HG03521 (cell line): Measurements from ENCODE around the gene STK4.
"Not testable (repeated sequence)": the region's sequence is repeated elsewhere in the genome, so short reads cannot be mapped to it uniquely, and the experiment has no call there.

Experiments
- ATAC-seq: cut with Tn5 transposase; IDR thresholded peaks from one replicate; pipeline ENCODE4 v1.9.1; 2021; ENCODE audit warnings: mild to moderate bottlenecking, moderate library complexity; ENCODE audit not compliant: unreplicated experiment

Gene STK4

GRCh38 chr20:45051204-45052060 lies 85.1 kb downstream of the STK4 start:
- no peak for ATAC-seq

GRCh38 chr20:45052698-45053429 lies 86.6 kb downstream of the STK4 start:
- no peak for ATAC-seq

GRCh38 chr20:45053430-45054351 lies 87.4 kb downstream of the STK4 start:
- no peak for ATAC-seq

- no peak for ATAC-seq
Measured at GRCh38 chr20:45055056-45055455, 88.7 kb downstream of the STK4 start.

DNA sequence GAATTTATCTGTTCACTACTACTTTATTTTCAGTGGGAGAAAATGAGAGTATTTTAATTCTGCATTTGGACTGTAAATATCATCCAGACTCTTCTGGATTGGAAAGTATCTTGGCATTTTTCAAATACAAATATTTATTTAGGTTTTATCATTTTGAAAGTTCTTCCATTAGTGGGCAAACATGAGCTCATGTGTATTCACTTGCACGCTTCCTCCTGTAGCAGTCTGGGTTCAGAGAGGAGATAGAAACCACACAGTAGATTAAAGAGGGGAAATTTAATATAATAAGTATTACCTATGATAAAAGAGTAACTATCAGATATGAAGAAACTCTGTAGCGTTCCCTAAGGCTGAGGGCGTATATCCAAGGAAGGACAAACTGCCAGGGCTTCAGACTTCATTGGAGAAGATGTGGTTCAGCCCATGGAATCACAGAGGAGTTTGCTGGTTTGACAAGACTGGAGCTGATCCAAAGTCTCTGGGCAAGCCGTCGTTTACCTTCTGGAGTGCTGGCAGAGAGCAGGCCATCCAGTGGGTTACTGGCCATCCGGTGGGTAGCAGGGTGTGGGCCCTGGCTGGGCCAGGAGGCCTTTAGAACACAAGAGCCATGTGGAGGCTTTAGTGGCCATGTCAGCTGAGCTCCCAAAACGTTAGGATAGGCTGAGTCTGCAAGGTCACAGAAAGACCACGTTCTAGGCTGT lies 90.3 kb downstream of the STK4 start:
- ATAC-seq, result no peak

DNA sequence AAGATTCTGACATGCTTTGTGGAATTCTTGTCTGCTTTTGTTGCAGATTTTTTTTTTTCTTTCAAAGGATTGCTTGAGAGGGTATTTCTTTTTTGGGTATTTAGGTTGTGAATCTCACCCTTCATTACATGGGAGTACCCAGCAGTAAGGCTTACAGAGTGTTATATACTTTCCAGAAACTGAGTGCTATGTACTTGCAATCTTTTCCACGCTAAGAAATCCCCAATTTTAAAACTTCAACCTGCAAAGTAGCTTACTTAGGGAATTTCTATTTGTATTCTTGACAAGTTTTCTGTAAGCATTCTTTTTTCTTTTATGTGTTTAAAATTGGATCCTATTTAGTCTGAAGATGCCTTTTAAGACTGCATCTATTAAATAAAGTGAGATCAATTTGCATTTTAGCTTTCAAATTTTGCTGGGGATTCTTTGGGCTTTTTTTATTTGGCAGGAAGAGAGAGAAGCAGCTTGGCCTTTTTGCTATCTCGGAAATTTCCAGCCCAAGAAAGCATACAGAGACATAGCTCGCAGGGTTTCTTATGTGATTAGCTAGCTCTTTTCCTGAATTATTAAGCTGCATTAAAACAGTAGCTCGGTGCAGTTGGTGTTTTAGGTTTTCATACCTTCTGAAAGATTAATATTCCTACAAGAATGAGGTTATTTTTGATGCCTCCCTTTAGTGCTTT lies 92.0 kb downstream of the STK4 start:
- ATAC-seq, result no peak

GRCh38 chr20:45059022-45059728 lies 92.9 kb downstream of the STK4 start:
- no peak for ATAC-seq

GRCh38 chr20:45060294-45060693 lies 94.0 kb downstream of the STK4 start:
- no peak for ATAC-seq

- ATAC-seq, result no peak
Measured at GRCh38 chr20:45061244-45061643, 94.9 kb downstream of the STK4 start.

DNA sequence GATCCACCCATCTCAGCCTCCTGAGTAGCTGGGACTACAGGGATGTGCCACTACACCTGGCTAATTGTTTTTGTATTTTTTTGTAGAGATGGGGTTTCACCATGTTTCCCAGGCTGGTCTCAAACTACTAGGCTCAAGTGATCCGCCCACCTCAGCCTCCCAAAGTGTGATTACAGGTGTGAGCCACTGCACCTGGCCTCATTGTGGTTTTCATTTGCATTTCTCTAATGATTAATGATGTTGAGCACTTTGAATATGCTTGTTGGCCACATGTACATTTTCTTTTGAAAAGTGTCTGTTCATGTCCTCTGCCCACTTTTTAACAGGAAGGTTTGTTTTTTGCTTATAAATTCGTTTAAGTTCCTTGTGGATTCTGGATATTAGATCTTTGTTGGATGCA lies 96.8 kb downstream of the STK4 start:
- not testable (repeated sequence) for ATAC-seq

DNA sequence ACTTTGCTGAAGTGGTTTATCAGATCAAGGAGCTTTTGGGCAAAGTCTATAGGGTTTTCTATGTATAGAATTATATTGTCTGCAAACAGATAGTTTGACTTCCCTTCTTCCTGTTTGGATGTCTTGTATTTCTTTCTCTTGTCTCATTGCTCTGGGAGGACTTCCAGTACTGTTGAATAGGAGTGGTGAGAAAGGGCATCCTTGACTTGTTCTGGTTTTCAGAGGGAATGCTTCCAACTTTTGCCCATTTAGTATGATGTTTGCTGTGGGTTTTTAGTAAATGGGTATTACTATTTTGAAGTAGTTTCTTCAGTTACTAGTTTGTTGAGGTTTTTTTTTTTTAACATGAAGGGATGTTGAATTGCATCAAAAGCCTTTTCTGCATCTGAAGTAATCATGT lies 98.5 kb downstream of the STK4 start:
- no peak for ATAC-seq

GRCh38 chr20:45066372-45066771 lies 100.1 kb downstream of the STK4 start:
- no peak for ATAC-seq

- ATAC-seq, result no peak
Measured at GRCh38 chr20:45067087-45067486, 100.8 kb downstream of the STK4 start.

- ATAC-seq, result no peak
Measured at GRCh38 chr20:45067558-45067957, 101.2 kb downstream of the STK4 start.

GRCh38 chr20:45069261-45069660 lies 102.9 kb downstream of the STK4 start:
- ATAC-seq, result no peak

- ATAC-seq, result no peak
Measured at GRCh38 chr20:45070932-45071632, 104.8 kb downstream of the STK4 start.

DNA sequence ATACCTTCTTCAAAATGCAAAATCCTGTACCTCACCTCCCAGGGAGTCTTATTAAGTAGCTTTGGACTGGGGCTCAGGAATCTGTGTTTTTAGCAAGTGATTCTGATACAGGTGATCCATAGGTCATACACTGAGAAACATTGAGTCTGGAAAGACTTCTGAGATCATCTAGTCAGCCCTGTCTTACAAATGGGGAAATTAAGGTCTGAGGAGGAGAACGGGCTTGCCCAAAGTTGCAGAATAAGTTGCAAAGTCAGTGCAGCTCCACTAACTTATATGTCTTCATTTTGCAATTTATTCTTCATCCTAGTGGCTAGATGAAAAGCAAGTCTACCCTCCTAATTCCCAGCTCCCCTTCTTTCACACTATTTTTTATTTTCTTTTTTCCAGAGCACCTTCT lies 105.8 kb downstream of the STK4 start:
- ATAC-seq, result no peak

DNA sequence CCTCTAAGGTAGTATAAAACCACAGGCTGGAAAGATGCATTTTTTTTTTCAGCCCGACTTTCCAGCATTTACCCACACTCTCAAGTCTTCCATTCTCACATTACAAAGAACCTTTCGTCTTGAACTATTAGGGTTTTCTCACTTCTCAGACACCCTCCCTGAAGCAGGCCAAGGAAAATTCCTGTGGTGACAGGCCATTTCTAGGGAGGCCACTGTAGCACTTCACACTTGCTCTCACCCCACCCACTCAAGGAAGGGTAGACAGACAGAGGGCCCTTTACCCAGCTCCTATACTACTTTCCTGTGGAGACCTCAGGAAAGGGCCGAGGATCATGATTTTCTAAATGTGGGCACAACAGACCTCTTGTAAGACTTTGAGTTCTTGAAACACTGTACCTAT lies 106.9 kb downstream of the STK4 start:
- ATAC-seq, result no peak

- ATAC-seq, result no peak
Measured at GRCh38 chr20:45077559-45077958, 111.2 kb downstream of the STK4 start.
